Measurements from ENCODE around the gene RER1. TPM values are rescaled to one million over a fixed set of nuclear protein-coding genes. Genes with fewer than 3 reads are reported as not detected.

Gene RER1
- total RNA-seq, 2 experiments from 2014 or later, result 161 to 176 TPM

DNA sequence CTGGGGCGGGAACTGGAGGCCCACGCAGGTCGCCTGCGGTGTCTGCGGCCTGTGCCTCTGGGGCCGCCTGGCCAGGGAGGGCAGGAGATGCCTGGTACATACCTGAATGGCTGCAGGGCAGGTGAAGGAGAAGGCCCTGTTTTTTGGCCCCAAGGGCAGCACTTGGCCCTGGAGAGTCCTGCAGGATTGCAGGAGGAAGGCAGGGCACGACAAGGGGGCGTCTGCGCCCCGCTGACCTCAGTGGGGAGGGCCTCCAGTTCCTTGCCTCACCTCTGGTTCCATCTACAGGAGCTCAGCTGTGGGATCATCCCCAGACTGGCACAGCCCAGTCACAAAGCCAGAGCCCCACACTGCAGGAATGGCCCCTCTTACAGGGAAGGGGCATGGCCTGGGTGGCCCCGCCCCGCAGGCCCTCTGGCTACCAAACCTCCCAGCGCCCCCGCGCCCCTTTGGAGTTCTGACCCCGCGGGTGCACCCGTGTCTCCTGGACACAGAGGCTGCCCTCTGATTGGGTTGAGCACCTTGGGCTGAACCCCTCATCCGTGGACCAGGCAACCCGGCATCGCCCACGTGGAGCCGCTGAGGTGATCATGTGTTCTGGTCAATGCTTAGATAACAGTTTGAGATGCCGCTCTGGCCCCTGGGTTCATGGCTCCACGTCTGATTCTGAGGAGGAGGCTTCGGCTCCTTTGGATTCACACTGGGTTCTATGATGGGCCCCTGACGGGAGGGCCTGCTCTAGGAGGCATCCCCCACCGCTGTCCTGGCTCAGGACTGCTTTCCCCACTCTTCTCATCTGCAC is 22.1 kb downstream of the RER1 start:
- Mint-ChIP-seq H3K4me1 (peaks cover 32% of the 10 kb centered on the region), H3K27me3 (no peaks in the 10 kb centered on the region), H3K27ac (peak overlapping the region; percentile 89), H3K36me3 (peaks cover 11% of the 10 kb centered on the region), H3K4me3 (peak overlapping the region; percentile 89), H3K9me3 (no peaks in the 10 kb centered on the region)
- peak; percentile 42 for DNase-seq

DNA sequence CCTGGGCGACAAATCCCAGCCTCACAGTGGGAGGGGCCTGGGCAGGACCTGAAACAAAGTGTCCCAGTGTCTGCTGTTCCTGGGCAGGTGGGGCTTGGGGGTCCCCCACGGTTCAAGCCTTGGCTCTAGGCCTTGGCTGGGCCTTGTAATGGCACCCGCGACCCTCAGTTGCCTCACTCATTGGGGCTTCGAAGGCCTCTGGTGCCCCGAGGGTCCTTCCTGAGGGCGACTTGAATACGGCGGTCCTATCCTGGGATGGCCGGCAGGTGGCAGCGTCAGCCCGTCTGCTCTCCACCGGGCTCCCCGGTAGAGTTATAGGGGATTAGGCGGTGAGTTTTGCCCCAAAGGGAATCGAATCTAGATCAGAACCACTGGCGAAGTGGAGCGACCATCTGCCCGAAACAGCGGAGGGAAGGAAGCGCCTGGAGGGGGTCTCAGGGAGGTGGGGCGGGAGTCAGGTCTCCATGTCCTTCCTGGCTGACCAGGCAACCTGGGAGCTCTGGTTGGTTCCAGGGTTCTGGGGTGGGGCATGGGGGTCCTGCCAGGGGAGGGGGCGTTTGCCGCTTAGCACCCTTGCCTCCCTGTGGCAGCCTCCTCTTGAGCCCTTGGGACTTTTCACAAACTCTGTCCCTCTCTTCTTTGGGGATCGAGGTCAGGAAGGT is 22.8 kb downstream of the RER1 start:
- Mint-ChIP-seq H3K4me1 (peaks cover 32% of the 10 kb centered on the region), H3K9me3 (no peaks in the 10 kb centered on the region), H3K36me3 (peaks cover 8% of the 10 kb centered on the region), H3K27ac (peak overlapping the region; percentile 89), H3K4me3 (peak overlapping the region; percentile 89), H3K27me3 (no peaks in the 10 kb centered on the region)
- peak; percentile 82 for DNase-seq

DNA sequence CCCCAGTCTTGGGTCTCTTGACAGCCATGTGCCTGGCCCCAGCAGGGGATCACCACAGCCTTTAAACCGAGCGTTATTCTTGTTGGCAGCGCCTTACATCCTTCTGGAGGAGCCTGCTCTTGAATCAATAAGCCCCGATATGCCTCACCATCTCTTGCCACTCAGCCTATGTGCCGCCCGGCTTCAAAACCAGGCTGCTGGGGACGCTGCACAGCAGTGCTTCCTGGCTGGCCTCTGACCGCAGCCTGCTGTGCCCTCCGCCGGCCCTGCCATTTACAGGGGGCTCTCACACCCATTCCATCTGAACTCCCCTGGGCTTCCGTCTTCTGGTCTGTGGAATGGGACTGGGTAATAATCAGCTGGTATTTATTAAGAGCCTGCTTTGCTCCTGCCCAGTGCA is 23.7 kb downstream of the RER1 start:
- no peak for DNase-seq
- Mint-ChIP-seq H3K9me3 (no peaks in the 10 kb centered on the region), H3K4me1 (peaks cover 32% of the 10 kb centered on the region), H3K27me3 (no peaks in the 10 kb centered on the region), H3K4me3 (peak overlapping the region; percentile 83), H3K27ac (peak overlapping the region; percentile 89), H3K36me3 (peaks cover 7% of the 10 kb centered on the region)

DNA sequence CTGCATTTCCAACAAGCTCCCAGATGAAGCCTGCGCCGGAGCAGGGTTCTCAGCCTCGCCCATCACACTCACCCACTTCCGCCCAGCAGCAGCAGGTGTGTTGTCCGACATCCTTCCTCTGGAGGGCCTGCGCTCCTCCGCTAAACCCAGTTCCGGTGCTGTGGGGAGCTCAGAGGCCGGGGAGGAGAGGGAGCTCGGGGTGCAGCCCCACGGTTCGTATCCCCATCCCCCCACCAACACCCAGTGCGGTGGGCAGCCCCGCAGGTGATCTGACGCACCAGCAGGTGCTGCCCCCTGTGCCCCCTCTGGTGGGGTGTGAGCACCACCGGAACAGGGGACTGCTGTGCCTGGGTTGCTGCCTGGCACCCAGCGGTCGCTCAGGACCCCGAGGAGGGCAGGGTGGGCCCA is 24.2 kb downstream of the RER1 start:
- peak overlapping the region; percentile 83 for H3K4me3 Mint-ChIP-seq
- peak; percentile 62 for DNase-seq
- peak overlapping the region; percentile 89 for H3K27ac Mint-ChIP-seq
- peaks cover 4% of the 10 kb centered on the region for H3K36me3 Mint-ChIP-seq
- peaks cover 28% of the 10 kb centered on the region for H3K4me1 Mint-ChIP-seq
- H3K9me3 Mint-ChIP-seq, result no peaks in the 10 kb centered on the region
- no peaks in the 10 kb centered on the region for H3K27me3 Mint-ChIP-seq

GRCh38 chr1:2416403-2416802 is 24.8 kb downstream of the RER1 start:
- no peaks in the 10 kb centered on the region for H3K27me3 Mint-ChIP-seq
- DNase-seq, result peak; percentile 39
- peaks cover 4% of the 10 kb centered on the region for H3K36me3 Mint-ChIP-seq
- H3K27ac Mint-ChIP-seq, result peak overlapping the region; percentile 52
- peaks cover 25% of the 10 kb centered on the region for H3K4me1 Mint-ChIP-seq
- H3K4me3 Mint-ChIP-seq, result peak overlapping the region; percentile 83
- H3K9me3 Mint-ChIP-seq, result no peaks in the 10 kb centered on the region

- no peak for DNase-seq
- Mint-ChIP-seq H3K27me3 (no peaks in the 10 kb centered on the region), H3K36me3 (peaks cover 4% of the 10 kb centered on the region), H3K4me3 (peak overlapping the region; percentile 83), H3K9me3 (no peaks in the 10 kb centered on the region), H3K27ac (peak overlapping the region; percentile 52), H3K4me1 (peaks cover 24% of the 10 kb centered on the region)
Measured at GRCh38 chr1:2417083-2417832, 25.6 kb downstream of the RER1 start.

- Mint-ChIP-seq H3K9me3 (no peaks in the 10 kb centered on the region), H3K27ac (no peak overlapping the region), H3K36me3 (peaks cover 4% of the 10 kb centered on the region), H3K27me3 (no peaks in the 10 kb centered on the region), H3K4me1 (peaks cover 24% of the 10 kb centered on the region), H3K4me3 (no peak overlapping the region)
- DNase-seq, result no peak
Measured at GRCh38 chr1:2417833-2418225, 26.2 kb downstream of the RER1 start.

GRCh38 chr1:2418791-2419320 is 27.2 kb downstream of the RER1 start:
- DNase-seq, result no peak
- Mint-ChIP-seq H3K9me3 (no peaks in the 10 kb centered on the region), H3K36me3 (peaks cover 4% of the 10 kb centered on the region), H3K27ac (no peak overlapping the region), H3K27me3 (no peaks in the 10 kb centered on the region), H3K4me1 (peaks cover 23% of the 10 kb centered on the region), H3K4me3 (no peak overlapping the region)

GRCh38 chr1:2419416-2419815 is 27.8 kb downstream of the RER1 start:
- H3K4me3 Mint-ChIP-seq, result no peak overlapping the region
- H3K4me1 Mint-ChIP-seq, result peaks cover 18% of the 10 kb centered on the region
- no peaks in the 10 kb centered on the region for H3K27me3 Mint-ChIP-seq
- no peaks in the 10 kb centered on the region for H3K9me3 Mint-ChIP-seq
- no peaks in the 10 kb centered on the region for H3K36me3 Mint-ChIP-seq
- no peak for DNase-seq
- H3K27ac Mint-ChIP-seq, result no peak overlapping the region

DNA sequence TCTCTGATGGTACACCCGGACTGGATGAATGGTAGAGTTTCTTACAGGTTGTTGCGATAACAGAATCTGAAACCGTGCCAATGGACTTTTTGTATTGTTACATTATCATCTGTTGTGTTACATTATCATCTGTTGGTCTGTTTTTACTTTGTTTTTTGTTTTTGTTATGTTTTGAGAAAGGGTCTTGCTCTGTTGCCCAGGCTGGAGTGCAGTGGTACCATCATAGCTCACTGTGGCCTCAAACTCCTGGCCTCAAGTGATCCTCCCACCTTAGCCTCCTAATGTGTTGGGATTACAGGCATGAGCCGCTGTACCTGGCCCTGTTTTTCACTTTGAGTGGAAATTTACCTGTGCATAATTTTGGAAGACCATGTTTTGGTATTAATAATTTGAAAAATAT is 30.9 kb downstream of the RER1 start:
- H3K4me3 Mint-ChIP-seq, result no peak overlapping the region
- no peaks in the 10 kb centered on the region for H3K9me3 Mint-ChIP-seq
- H3K27me3 Mint-ChIP-seq, result no peaks in the 10 kb centered on the region
- H3K27ac Mint-ChIP-seq, result no peak overlapping the region
- no peak for DNase-seq
- no peaks in the 10 kb centered on the region for H3K36me3 Mint-ChIP-seq
- no peaks in the 10 kb centered on the region for H3K4me1 Mint-ChIP-seq

DNA sequence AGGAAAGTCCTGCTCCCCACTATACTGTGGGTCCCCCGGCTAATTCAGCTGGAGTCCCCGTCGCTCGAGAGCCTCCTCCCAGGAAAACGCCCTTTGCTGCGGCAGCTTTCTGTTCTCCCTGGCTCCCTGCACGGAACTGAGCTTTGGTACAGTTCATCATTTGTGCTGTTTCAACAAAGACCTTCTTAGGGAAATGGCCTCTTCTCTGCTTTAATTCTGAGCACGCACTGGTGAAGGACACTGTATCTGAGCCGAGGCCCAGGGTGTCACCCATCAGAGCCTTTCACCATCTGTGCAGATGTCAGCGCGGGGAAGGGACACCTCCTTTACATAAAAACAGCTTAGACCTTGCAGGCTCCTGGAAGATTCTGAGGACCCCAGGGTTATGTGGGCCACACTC is 34.3 kb downstream of the RER1 start:
- H3K36me3 Mint-ChIP-seq, result no peaks in the 10 kb centered on the region
- DNase-seq, result no peak
- no peaks in the 10 kb centered on the region for H3K4me1 Mint-ChIP-seq
- peaks cover 2% of the 10 kb centered on the region for H3K9me3 Mint-ChIP-seq
- no peak overlapping the region for H3K27ac Mint-ChIP-seq
- no peaks in the 10 kb centered on the region for H3K27me3 Mint-ChIP-seq
- H3K4me3 Mint-ChIP-seq, result no peak overlapping the region

GRCh38 chr1:2426540-2426939 is 34.9 kb downstream of the RER1 start:
- no peak for DNase-seq
- H3K27me3 Mint-ChIP-seq, result no peaks in the 10 kb centered on the region
- H3K9me3 Mint-ChIP-seq, result peaks cover 2% of the 10 kb centered on the region
- H3K36me3 Mint-ChIP-seq, result no peaks in the 10 kb centered on the region
- no peaks in the 10 kb centered on the region for H3K4me1 Mint-ChIP-seq
- H3K4me3 Mint-ChIP-seq, result no peak overlapping the region
- H3K27ac Mint-ChIP-seq, result no peak overlapping the region

DNA sequence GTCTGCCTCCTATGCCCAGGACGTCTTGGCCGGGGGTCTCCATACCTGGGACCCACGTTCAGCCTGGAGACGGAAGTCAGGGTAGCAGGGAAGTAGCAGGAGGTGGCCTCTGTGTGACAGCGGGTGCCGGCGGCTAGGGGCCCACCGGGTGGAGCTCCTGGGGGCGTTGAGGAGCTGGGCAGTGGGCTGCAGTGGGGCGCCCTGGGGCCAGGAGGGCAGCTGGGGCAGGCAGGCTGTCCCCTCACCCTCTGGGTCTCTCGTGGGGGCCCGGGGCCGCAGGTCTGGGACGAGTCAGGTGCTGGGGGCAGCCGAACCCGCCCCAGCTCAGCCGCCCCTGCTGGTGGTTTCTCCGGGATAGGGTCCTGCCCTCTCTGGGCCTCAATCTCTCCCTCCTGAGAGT is 35.4 kb downstream of the RER1 start:
- Mint-ChIP-seq H3K4me1 (no peaks in the 10 kb centered on the region), H3K27me3 (no peaks in the 10 kb centered on the region), H3K36me3 (no peaks in the 10 kb centered on the region), H3K4me3 (no peak overlapping the region), H3K9me3 (peaks cover 2% of the 10 kb centered on the region), H3K27ac (no peak overlapping the region)
- no peak for DNase-seq

DNA sequence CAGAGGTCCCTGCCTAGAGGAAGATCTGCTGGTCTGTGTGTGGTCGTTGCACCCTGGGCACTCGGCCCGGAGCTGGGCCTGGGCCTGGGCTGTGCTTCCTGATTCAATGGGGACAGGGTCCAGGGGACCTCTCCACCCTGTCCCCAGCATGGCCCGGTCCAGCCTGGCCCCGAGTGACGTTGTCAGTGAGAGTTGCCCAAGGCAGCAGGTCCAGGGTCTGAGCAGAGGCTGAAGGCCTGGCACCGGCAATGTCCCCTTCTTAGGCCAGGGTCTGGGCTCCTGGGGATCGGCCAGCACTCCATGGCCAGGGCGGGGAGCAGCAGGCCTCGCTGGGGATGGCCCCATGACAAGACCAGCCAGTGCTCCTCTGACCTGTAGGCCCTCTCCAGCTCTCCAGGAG is 36.3 kb downstream of the RER1 start:
- Mint-ChIP-seq H3K4me3 (no peak overlapping the region), H3K4me1 (no peaks in the 10 kb centered on the region), H3K9me3 (peaks cover 2% of the 10 kb centered on the region), H3K27me3 (no peaks in the 10 kb centered on the region), H3K36me3 (no peaks in the 10 kb centered on the region), H3K27ac (no peak overlapping the region)
- DNase-seq, result no peak

GRCh38 chr1:2428490-2428889 is 36.8 kb downstream of the RER1 start:
- Mint-ChIP-seq H3K27me3 (no peaks in the 10 kb centered on the region), H3K36me3 (no peaks in the 10 kb centered on the region), H3K9me3 (peaks cover 2% of the 10 kb centered on the region), H3K27ac (no peak overlapping the region), H3K4me3 (no peak overlapping the region), H3K4me1 (no peaks in the 10 kb centered on the region)
- DNase-seq, result no peak

All from activated naive CD8-positive, alpha-beta T cell treated with anti-CD3 and anti-CD28 coated beads for 36 hours (primary cell).